GM12878 (cell line): ENCODE measurements around the gene SERTAD1. TPM values are rescaled to one million over a fixed set of nuclear protein-coding genes. Genes with fewer than 3 reads are reported as not detected.

Source experiments
- ATAC-seq: fragments of 200-7000 bp; cut with Tn5 transposase; 3 replicates; pipeline ENCODE4 v1.9.1; 2020; ENCODE audit warnings: mild to moderate bottlenecking, moderate library complexity
- BruUV-seq: library from RNA; stranded (reverse); fragments of 400-500 nt; replicated peaks from 2 replicates; lab custom pipeline; 2021; lab: Mats Ljungman, UMichigan
- CTCF ChIA-PET: fragments of 300-600 bp; sonication (Branson Sonifier 250); formaldehyde crosslinking; extraction: SDS; loops from one replicate; lab custom pipeline; 2021; ENCODE audit warnings: inconsistent platforms; lab: Yijun Ruan, JAX
- POLR2A ChIA-PET: fragments of 350-600 bp; formaldehyde crosslinking; extraction: SDS; loops from one replicate; lab custom pipeline; 2021; ENCODE audit warnings: inconsistent platforms; lab: Charles Lee
- RAD21 ChIA-PET: fragments of 300-600 bp; sonication (Branson Sonifier 250); formaldehyde crosslinking; loops from one replicate; lab custom pipeline; 2023; ENCODE audit warnings: antibody characterized with exemption; ENCODE audit not compliant: unreplicated experiment; lab: Charles Lee
- SMC1A ChIA-PET: fragments of 300-600 bp; sonication (Branson Sonifier 250); formaldehyde crosslinking; loops from one replicate; lab custom pipeline; 2023; ENCODE audit not compliant: unreplicated experiment, uncharacterized antibody; lab: Charles Lee
- DNase-seq: peaks from one replicate; pipeline ENCODE4 v3.0.0-alpha.2; 2011; ENCODE audit warnings: low read depth, low spot score
- FAIRE-seq: peaks from 3 replicates; lab custom pipeline; 2011; peaks lifted over from hg19 to GRCh38; lab: Jason Lieb, UNC
- H2AFZ ChIP-seq: 2 replicates; pipeline ENCODE4 v1.6.0; 2011; ENCODE audit warnings: low read depth, low read length, control low read depth; ENCODE audit not compliant: control insufficient read depth
- H3K27ac ChIP-seq: 2 replicates; pipeline ENCODE4 v1.5.1; 2011; ENCODE audit warnings: control low read depth; ENCODE audit not compliant: control insufficient read depth, insufficient read depth
- H3K27me3 ChIP-seq, 2 experiments: replicated peaks in 1 of 2; 2 replicates each; pipeline versions ENCODE4 v1.6.0 to v1.6.1; 2011; ENCODE audit warnings: low read length in 1 of 2; ENCODE audit not compliant: control insufficient read depth in 2 of 2, insufficient read depth in 2 of 2
- H3K36me3 ChIP-seq, 2 experiments: 2 replicates each; pipeline ENCODE4 v1.5.1; 2011; ENCODE audit warnings: low read length in 1 of 2; ENCODE audit not compliant: control insufficient read depth in 2 of 2, insufficient read depth in 2 of 2
- H3K4me1 ChIP-seq: 2 replicates; pipeline ENCODE4 v1.6.1; 2011; ENCODE audit warnings: mild to moderate bottlenecking, low read length, moderate library complexity, mixed read lengths; ENCODE audit not compliant: control insufficient read depth, insufficient read depth
- H3K4me2 ChIP-seq: 2 replicates; pipeline ENCODE4 v1.6.0; 2011; ENCODE audit warnings: control low read depth; ENCODE audit not compliant: control insufficient read depth, insufficient read depth
- H3K4me3 ChIP-seq: fragments of 200-600 bp; sonication (generic); 2 replicates; pipeline ENCODE4 v1.5.1; 2016
- H3K79me2 ChIP-seq: 2 replicates; pipeline ENCODE4 v1.6.0; 2011; ENCODE audit warnings: low read length; ENCODE audit not compliant: control insufficient read depth, insufficient read depth
- H3K9ac ChIP-seq: 2 replicates; pipeline ENCODE4 v1.8.0; 2011; ENCODE audit warnings: low read length, control low read depth, mixed read lengths; ENCODE audit not compliant: control insufficient read depth, insufficient read depth
- H3K9me3 ChIP-seq: replicated peaks from 3 replicates; pipeline ENCODE4 v1.5.1; 2011; ENCODE audit warnings: mild to moderate bottlenecking, low read length; ENCODE audit not compliant: control insufficient read depth, insufficient read depth
- H4K20me1 ChIP-seq: 2 replicates; pipeline ENCODE4 v1.6.0; 2011; ENCODE audit not compliant: control insufficient read depth, insufficient read depth
- ATF2 ChIP-seq: IDR thresholded peaks from 2 replicates; pipeline ENCODE4 v1.6.1; 2012; ENCODE audit warnings: low read length, inconsistent platforms
- ATF7 ChIP-seq: fragments of 450-650 bp; IDR thresholded peaks from 2 replicates; pipeline ENCODE4 v1.6.1; 2016; ENCODE audit warnings: low read depth, mild to moderate bottlenecking
- POU2F2 ChIP-seq: IDR thresholded peaks from 3 replicates; pipeline ENCODE4 v1.6.1; 2011; ENCODE audit warnings: low read depth, mild to moderate bottlenecking, low read length, borderline replicate concordance
- RB1 ChIP-seq: fragments of 450-650 bp; formaldehyde crosslinking; IDR thresholded peaks from 2 replicates; pipeline ENCODE4 v1.6.1; 2017; ENCODE audit warnings: mild to moderate bottlenecking, borderline replicate concordance
- WGBS: methylation state at CpG from one replicate; pipeline ENCODE4 v1.1.6; 2016; ENCODE audit warnings: low lambda C conversion rate; ENCODE audit not compliant: insufficient replicate concordance, insufficient coverage; ENCODE audit errors: missing lambda C conversion rate; 5-methylcytosine and 5-hydroxymethylcytosine counted together
- in situ Hi-C: fragments of 300-500 bp; cut with MboI; formaldehyde crosslinking; loops from 9 replicates; pipeline ENCODE4 v1.14.3; 2018; ENCODE audit warnings: mixed read lengths
- intact Hi-C: fragments of 100-400 bp; cut with micrococcal nuclease; formaldehyde crosslinking; loops from one replicate; pipeline ENCODE4 v1.14.2; 2022; ENCODE audit not compliant: unreplicated experiment
- polyA plus RNA-seq, 11 experiments: library from polyadenylated mRNA; depleted of rRNA in 4 of 11; unstranded in 6 of 11; stranded (reverse) in 5 of 11; fragments of >200 nt; fragmentation: Nextera tagmentation in 4 of 11; fragmentation: Illumina TruSeq in 1 of 11; extraction: Ambion mirVana in 4 of 11; extraction: Trizol in 1 of 11; gene quantifications; 1 replicate in 1 of 11; 2 replicates in 10 of 11; pipeline versions ENCODE4 v1.2.1 to v1.2.3, GENCODE V29; 2011 to 2016; ENCODE audit warnings: inconsistent platforms in 2 of 11, missing spikeins in 2 of 11, low read depth in 1 of 11
- total RNA-seq, 4 experiments: library from RNA; depleted of rRNA in 3 of 4; stranded (reverse); fragments of >200 nt in 3 of 4; fragmentation: Illumina TruSeq in 1 of 4; extraction: Trizol in 1 of 4; gene quantifications; 2 replicates each; pipeline versions ENCODE4 v1.2.1 to v1.2.3, GENCODE V29; 2013 to 2021

Gene SERTAD1
- total and polyA plus RNA-seq, 10 of the 15 experiments (the other 5 are each of a cell fraction or from before 2014, with no cell fraction given), result 0.23 to 14.2 (median 8.0) TPM

- 64% methylated on average over 19 of the region's 22 CpGs for WGBS
- DNase-seq (no peak), ATAC-seq (no peak), FAIRE-seq (no peak)
- ChIA-PET POLR2A (interaction anchor here (1.2 to 2.1 kb wide), 2 partner anchors 11 to 13 kb away, joined by 3 to 6 read pairs; no protein-coding TSS in a partner anchor), SMC1A (interaction anchor here (0.6 to 1.0 kb wide), 3 partner anchors 11 to 126 kb away, joined by 3 to 4 read pairs (median 3); no protein-coding TSS in a partner anchor), RAD21 (interaction anchor here (1.0 kb wide), 1 partner anchor 13 kb away, joined by 4 read pairs; no protein-coding TSS in a partner anchor), CTCF (interaction anchor here (0.6 to 2.4 kb wide), 4 partner anchors 10 to 227 kb away, joined by 3 to 8 read pairs (median 4); no protein-coding TSS in a partner anchor)
- TF ChIP-seq ATF7 (no peak), RB1 (no peak), POU2F2 (no peak), ATF2 (no peak)
- no peaks in the 10 kb centered on the region for H4K20me1 ChIP-seq
- intact Hi-C loops (no loop called here), in situ Hi-C loops (no loop called here)
- no peaks in the 10 kb centered on the region for H3K36me3 ChIP-seq
- H3K9me3 ChIP-seq, result no peaks in the 10 kb centered on the region
- no peak overlapping the region for H3K4me3 ChIP-seq
- BruUV-seq, result no TSS peak
- peaks cover 34% of the 10 kb centered on the region for H3K4me1 ChIP-seq
- H3K9ac ChIP-seq, result no peak overlapping the region
- H2AFZ ChIP-seq, result peak overlapping the region; percentile 47
- no peaks in the 10 kb centered on the region for H3K27me3 ChIP-seq
- H3K79me2 ChIP-seq, result no peaks in the 10 kb centered on the region
- H3K4me2 ChIP-seq, result no peak overlapping the region
- no peak overlapping the region for H3K27ac ChIP-seq
Observed at GRCh38 chr19:40407714-40408597, 17.8 kb downstream of the SERTAD1 start.
